SK-N-SH (cell line): ENCODE data around the gene CACNG7. TPM values are rescaled to one million over a fixed set of nuclear protein-coding genes. Genes with fewer than 3 reads are reported as not detected.

Experiments used
- CTCF ChIA-PET: fragments of 300-600, 350-600 bp; formaldehyde crosslinking; extraction: SDS; loops from one replicate; lab custom pipeline; 2021; lab: Yijun Ruan, JAX
- POLR2A ChIA-PET: fragments of 350-600 bp; sonication (Branson Sonifier 250); formaldehyde crosslinking; extraction: SDS; loops from one replicate; lab custom pipeline; 2020; ENCODE audit warnings: antibody characterized with exemption, inconsistent platforms; lab: Yijun Ruan, JAX
- DNase-seq: peaks from one replicate; pipeline ENCODE4 v3.0.0; 2012
- H2AFZ ChIP-seq: fragments of 200-600 bp; sonication (generic); 2 replicates; pipeline ENCODE4 v1.8.1; 2016; ENCODE audit warnings: antibody characterized with exemption, mild to moderate bottlenecking, low read depth
- H3F3A ChIP-seq: fragments of 200-600 bp; sonication (generic); replicated peaks from 2 replicates; pipeline ENCODE3; 2016; ENCODE audit warnings: antibody characterized with exemption, mild to moderate bottlenecking; ENCODE audit not compliant: insufficient read depth
- H3K27ac ChIP-seq, 2 experiments: fragments of 200-500 bp in 1 of 2; fragments of 200-600 bp in 1 of 2; sonication (Bioruptor generic) in 1 of 2; sonication (generic), shearing (Covaris generic) in 1 of 2; 2 replicates each; pipeline versions ENCODE4 v1.5.1 to v1.6.1; 2014 to 2016; ENCODE audit warnings: low read depth in 2 of 2, inconsistent platforms in 1 of 2, low read length in 1 of 2, mild to moderate bottlenecking in 1 of 2, mixed read lengths in 1 of 2
- H3K27me3 ChIP-seq: fragments of 200-600 bp; sonication (generic), shearing (Covaris generic); 2 replicates; pipeline ENCODE4 v1.6.1; 2016; ENCODE audit warnings: mixed run types; ENCODE audit not compliant: insufficient read depth
- H3K36me3 ChIP-seq, 2 experiments: fragments of 200-500 bp in 1 of 2; fragments of 200-600 bp in 1 of 2; sonication (Bioruptor generic) in 1 of 2; sonication (generic) in 1 of 2; replicated peaks in 1 of 2; 2 replicates each; pipeline versions ENCODE3 to v1.5.1; 2014 to 2016; ENCODE audit warnings: low read length in 1 of 2, mild to moderate bottlenecking in 1 of 2; ENCODE audit not compliant: insufficient read depth in 2 of 2, control insufficient read depth in 1 of 2
- H3K4me1 ChIP-seq, 2 experiments: fragments of 200-500 bp in 1 of 2; fragments of 200-600 bp in 1 of 2; sonication (Bioruptor generic) in 1 of 2; sonication (generic), shearing (Covaris generic) in 1 of 2; 2 replicates each; pipeline versions ENCODE4 v1.5.1 to v1.6.1; 2014 to 2016; ENCODE audit warnings: low read depth in 1 of 2, low read length in 1 of 2, mixed run types in 1 of 2; ENCODE audit not compliant: insufficient read depth in 2 of 2, control insufficient read depth in 1 of 2
- H3K4me2 ChIP-seq: fragments of 200-600 bp; sonication (generic), shearing (Covaris generic); 2 replicates; pipeline ENCODE4 v1.6.1; 2017; ENCODE audit warnings: mixed run types
- H3K4me3 ChIP-seq, 2 experiments: fragments of 200-500 bp in 1 of 2; fragments of 200-600 bp in 1 of 2; sonication (Bioruptor generic) in 1 of 2; sonication (generic), shearing (Covaris generic) in 1 of 2; 2 replicates each; pipeline versions ENCODE4 v1.5.1 to v1.8.1; 2014 to 2016; ENCODE audit warnings: low read depth in 2 of 2, inconsistent platforms in 1 of 2, low read length in 1 of 2, mild to moderate bottlenecking in 1 of 2, mixed read lengths in 1 of 2, moderate library complexity in 1 of 2
- H3K79me2 ChIP-seq: fragments of 200-600 bp; sonication (generic); 2 replicates; pipeline ENCODE4 v1.8.1; 2017; ENCODE audit warnings: mild to moderate bottlenecking; ENCODE audit not compliant: insufficient read depth
- H3K9ac ChIP-seq: fragments of 200-600 bp; sonication (generic); 2 replicates; pipeline ENCODE4 v1.6.1; 2017; ENCODE audit warnings: mixed run types
- H3K9me2 ChIP-seq: fragments of 200-600 bp; sonication (generic); 2 replicates; pipeline ENCODE4 v1.6.1; 2017; ENCODE audit warnings: mixed run types
- H3K9me3 ChIP-seq: fragments of 200-600 bp; sonication (generic); 2 replicates; pipeline ENCODE4 v1.6.1; 2017; ENCODE audit warnings: mixed run types, mild to moderate bottlenecking, moderate library complexity
- H4K20me1 ChIP-seq: fragments of 200-600 bp; sonication (generic); 2 replicates; pipeline ENCODE4 v1.6.1; 2017; ENCODE audit warnings: mild to moderate bottlenecking, mixed run types; ENCODE audit not compliant: insufficient read depth
- ELF1 ChIP-seq: IDR thresholded peaks from 2 replicates; pipeline ENCODE4 v1.4.0; 2012
- EZH2phosphoT487 ChIP-seq: fragments of 200-600 bp; sonication (generic); IDR thresholded peaks from 2 replicates; pipeline ENCODE4 v1.6.1; 2017; ENCODE audit warnings: low read depth, mixed run types, mild to moderate bottlenecking, antibody characterized with exemption, moderate library complexity, borderline replicate concordance
- FOSL2 ChIP-seq: IDR thresholded peaks from 2 replicates; pipeline ENCODE4 v1.4.0; 2012; ENCODE audit warnings: low read depth, mild to moderate bottlenecking, moderate library complexity, borderline replicate concordance
- MEF2A ChIP-seq: IDR thresholded peaks from 2 replicates; pipeline ENCODE4 v1.4.0; 2012; ENCODE audit warnings: low read depth, borderline replicate concordance
- RAD21 ChIP-seq: IDR thresholded peaks from 2 replicates; pipeline ENCODE4 v1.6.1; 2012; ENCODE audit warnings: mild to moderate bottlenecking, low read length
- RCOR1 ChIP-seq: fragments of 150-350 bp; IDR thresholded peaks from 2 replicates; pipeline ENCODE4 v1.6.1; 2017; ENCODE audit warnings: antibody characterized with exemption, low read length
- RFX5 ChIP-seq: IDR thresholded peaks from 2 replicates; pipeline ENCODE4 v1.6.1; 2012; ENCODE audit warnings: mild to moderate bottlenecking, improper control_type of control experiment, low read length
- TAF1 ChIP-seq: IDR thresholded peaks from 2 replicates; pipeline ENCODE4 v1.6.1; 2012; ENCODE audit warnings: low read depth, mild to moderate bottlenecking, low read length, moderate library complexity, borderline replicate concordance
- TCF12 ChIP-seq: IDR thresholded peaks from 2 replicates; pipeline ENCODE4 v1.4.0; 2012
- WGBS: methylation state at CpG from one replicate; pipeline ENCODE4 v1.1.6; 2017; ENCODE audit warnings: low lambda C conversion rate; 5-methylcytosine and 5-hydroxymethylcytosine counted together
- polyA plus RNA-seq, 3 experiments: library from polyadenylated mRNA; depleted of rRNA; stranded (reverse); fragments of >200 nt; gene quantifications; 2 replicates each; pipeline ENCODE4 v1.2.3, GENCODE V29; 2012
- TF ChIP-seq, protein P1 (sequence below): fragments of 150-350 bp; IDR thresholded peaks from 2 replicates; pipeline ENCODE4 v1.6.1; 2017; ENCODE audit warnings: antibody characterized with exemption, low read length, low read depth, borderline replicate concordance
- TF ChIP-seq, protein P2 (sequence below): IDR thresholded peaks from 2 replicates; pipeline ENCODE4 v1.4.0; 2012; ENCODE audit warnings: low read depth, borderline replicate concordance
- TF ChIP-seq, protein P3 (sequence below): IDR thresholded peaks from 2 replicates; pipeline ENCODE4 v1.4.0; 2012; ENCODE audit warnings: low read depth, borderline replicate concordance
- TF ChIP-seq, protein P4 (sequence below): IDR thresholded peaks from 2 replicates; pipeline ENCODE4 v1.6.1; 2012; ENCODE audit warnings: mild to moderate bottlenecking, low read depth, low read length, moderate library complexity
- TF ChIP-seq, protein P5 (sequence below): IDR thresholded peaks from 2 replicates; pipeline ENCODE4 v1.4.0; 2012; ENCODE audit warnings: low read depth

CACNG7 gene
- polyA plus RNA-seq, 1 of the 3 experiments (the other 2 are of a cell fraction): 25.7 TPM

DNA sequence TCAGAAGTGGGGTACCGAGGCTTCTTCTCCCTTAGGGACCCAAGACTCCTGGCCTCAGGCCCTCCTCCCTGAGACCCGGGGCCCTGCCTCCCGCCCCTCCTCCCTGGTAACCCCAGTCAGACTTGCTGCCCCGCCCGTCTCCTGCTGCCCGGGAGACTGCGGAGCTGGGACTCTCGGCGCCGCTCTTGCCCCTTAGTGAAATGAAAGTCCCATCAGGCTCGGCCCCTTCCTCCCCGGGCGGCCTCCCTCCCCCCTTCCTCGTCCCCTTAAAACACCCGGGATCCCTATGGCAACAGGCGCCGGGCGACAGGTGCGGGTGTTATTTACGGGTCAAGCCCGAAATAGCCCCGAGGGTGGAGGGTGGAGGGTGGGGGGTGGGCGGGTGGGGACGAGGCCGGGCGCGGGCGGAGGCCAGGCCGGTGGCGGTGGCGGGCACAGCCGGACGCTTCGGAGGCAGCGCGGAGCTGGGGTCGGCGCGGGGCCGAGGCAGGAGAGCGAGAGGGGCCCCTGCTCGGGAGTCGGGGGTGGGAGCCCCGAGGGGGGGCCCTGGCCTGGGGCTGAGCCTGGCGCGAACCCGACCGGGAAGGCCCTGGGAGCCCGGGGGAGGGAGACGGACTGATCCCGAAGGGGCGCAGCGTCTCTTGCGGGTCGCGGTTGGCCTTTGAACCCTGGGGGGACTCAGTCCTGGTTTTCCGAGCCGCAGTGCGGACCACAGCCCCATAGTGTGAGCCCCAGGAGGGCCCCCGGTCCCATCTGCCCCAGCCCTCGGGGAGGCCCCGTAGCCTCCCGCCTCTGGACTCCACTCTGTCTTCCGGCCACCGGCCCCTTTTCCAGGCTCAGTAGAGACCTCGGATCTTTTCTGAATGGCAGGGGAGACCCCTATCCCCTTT lies 82.4 kb downstream of the CACNG7 start, which contains the start of gene CACNG6 (continued):
- no peak for TF ChIP-seq EZH2phosphoT487

DNA sequence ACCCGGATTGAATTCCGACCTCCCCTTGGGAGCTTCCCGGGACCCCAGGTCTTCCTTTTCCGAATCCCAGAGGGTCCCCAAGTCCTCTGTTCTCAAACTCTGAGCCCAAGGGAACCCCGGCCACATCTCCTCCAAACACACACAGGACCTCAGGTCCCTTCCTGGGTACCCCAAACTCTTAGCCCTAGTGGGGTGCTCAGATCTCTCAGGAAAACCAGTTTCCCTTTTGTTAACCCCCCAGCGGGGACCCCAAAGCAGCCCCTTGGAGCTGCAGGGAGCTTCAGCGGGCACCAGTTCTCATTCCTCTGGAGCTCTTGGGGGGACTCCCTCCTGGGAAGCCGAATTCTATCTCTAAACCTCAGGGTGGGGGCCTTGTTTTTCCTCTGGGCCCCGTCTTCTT lies 83.1 kb downstream of the CACNG7 start:
- CTCF ChIA-PET: interaction anchor here (0.6 kb wide), 1 partner anchor 175 kb away, joined by 3 read pairs; no protein-coding TSS in a partner anchor
- Histone ChIP-seq H3K4me3 (no peak overlapping the region), H3K27ac (no peak overlapping the region; a peak in 1 of 4 replicates), H3K9me3 (no peaks in the 10 kb centered on the region), H3K9me2 (no peaks in the 10 kb centered on the region), H3K36me3 (no peaks in the 10 kb centered on the region), H3K4me1 (peaks cover 16 to 18% of the 10 kb centered on the region in 2 experiments; a peak in 3 of 4 replicates), H3K27me3 (peaks cover 5% of the 10 kb centered on the region; the same call in 1 of the 2 replicates), H3K4me2 (0 out of 2 replicates have a peak overlapping the region, but pooled peaks have one; percentile 69), H3F3A (peaks cover 20% of the 10 kb centered on the region), H2AFZ (no peak overlapping the region), H3K9ac (peak overlapping the region; percentile 39; the same call in 1 of the 2 replicates), H3K79me2 (no peaks in the 10 kb centered on the region), H4K20me1 (no peaks in the 10 kb centered on the region)
- POLR2A ChIA-PET: no interaction called here
- TF ChIP-seq, protein P1, sequence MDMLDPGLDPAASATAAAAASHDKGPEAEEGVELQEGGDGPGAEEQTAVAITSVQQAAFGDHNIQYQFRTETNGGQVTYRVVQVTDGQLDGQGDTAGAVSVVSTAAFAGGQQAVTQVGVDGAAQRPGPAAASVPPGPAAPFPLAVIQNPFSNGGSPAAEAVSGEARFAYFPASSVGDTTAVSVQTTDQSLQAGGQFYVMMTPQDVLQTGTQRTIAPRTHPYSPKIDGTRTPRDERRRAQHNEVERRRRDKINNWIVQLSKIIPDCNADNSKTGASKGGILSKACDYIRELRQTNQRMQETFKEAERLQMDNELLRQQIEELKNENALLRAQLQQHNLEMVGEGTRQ: no peak
- TF ChIP-seq, protein P2, sequence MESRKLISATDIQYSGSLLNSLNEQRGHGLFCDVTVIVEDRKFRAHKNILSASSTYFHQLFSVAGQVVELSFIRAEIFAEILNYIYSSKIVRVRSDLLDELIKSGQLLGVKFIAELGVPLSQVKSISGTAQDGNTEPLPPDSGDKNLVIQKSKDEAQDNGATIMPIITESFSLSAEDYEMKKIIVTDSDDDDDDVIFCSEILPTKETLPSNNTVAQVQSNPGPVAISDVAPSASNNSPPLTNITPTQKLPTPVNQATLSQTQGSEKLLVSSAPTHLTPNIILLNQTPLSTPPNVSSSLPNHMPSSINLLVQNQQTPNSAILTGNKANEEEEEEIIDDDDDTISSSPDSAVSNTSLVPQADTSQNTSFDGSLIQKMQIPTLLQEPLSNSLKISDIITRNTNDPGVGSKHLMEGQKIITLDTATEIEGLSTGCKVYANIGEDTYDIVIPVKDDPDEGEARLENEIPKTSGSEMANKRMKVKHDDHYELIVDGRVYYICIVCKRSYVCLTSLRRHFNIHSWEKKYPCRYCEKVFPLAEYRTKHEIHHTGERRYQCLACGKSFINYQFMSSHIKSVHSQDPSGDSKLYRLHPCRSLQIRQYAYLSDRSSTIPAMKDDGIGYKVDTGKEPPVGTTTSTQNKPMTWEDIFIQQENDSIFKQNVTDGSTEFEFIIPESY: no peak
- TF ChIP-seq, protein P3, sequence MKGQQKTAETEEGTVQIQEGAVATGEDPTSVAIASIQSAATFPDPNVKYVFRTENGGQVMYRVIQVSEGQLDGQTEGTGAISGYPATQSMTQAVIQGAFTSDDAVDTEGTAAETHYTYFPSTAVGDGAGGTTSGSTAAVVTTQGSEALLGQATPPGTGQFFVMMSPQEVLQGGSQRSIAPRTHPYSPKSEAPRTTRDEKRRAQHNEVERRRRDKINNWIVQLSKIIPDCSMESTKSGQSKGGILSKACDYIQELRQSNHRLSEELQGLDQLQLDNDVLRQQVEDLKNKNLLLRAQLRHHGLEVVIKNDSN: no peak
- no peak for TF ChIP-seq FOSL2
- WGBS: 83% methylated on average over 8 of the region's 9 CpGs
- DNase-seq: no peak

GRCh38 chr19:53992815-53993214 lies 83.7 kb downstream of the CACNG7 start:
- Histone ChIP-seq H3K79me2 (no peaks in the 10 kb centered on the region), H3K27me3 (peaks cover 5% of the 10 kb centered on the region; the same call in 1 of the 2 replicates), H3K36me3 (no peaks in the 10 kb centered on the region), H4K20me1 (no peaks in the 10 kb centered on the region), H3K4me1 (peaks cover 16 to 17% of the 10 kb centered on the region in 2 experiments; a peak in 3 of 4 replicates), H3K4me2 (no peak overlapping the region), H3K27ac (no peak overlapping the region), H3K9me3 (no peaks in the 10 kb centered on the region), H3K4me3 (no peak overlapping the region), H3K9ac (no peak overlapping the region), H2AFZ (no peak overlapping the region), H3K9me2 (no peaks in the 10 kb centered on the region), H3F3A (peaks cover 14% of the 10 kb centered on the region)
- CTCF ChIA-PET: interaction anchor here (1.4 to 2.8 kb wide), 2 partner anchors 12 to 31 kb away, joined by 4 to 23 read pairs; no protein-coding TSS in a partner anchor
- 60% methylated on average over 24 of the region's 43 CpGs for WGBS
- DNase-seq: no peak
- POLR2A ChIA-PET: no interaction called here
- no peak for TF ChIP-seq ELF1
- no peak for TF ChIP-seq RAD21
- no peak for TF ChIP-seq TCF12
- TF ChIP-seq, protein P1: no peak
- TF ChIP-seq TAF1: no peak
- no peak for TF ChIP-seq RCOR1
- TF ChIP-seq MEF2A: no peak
- TF ChIP-seq, protein P4, sequence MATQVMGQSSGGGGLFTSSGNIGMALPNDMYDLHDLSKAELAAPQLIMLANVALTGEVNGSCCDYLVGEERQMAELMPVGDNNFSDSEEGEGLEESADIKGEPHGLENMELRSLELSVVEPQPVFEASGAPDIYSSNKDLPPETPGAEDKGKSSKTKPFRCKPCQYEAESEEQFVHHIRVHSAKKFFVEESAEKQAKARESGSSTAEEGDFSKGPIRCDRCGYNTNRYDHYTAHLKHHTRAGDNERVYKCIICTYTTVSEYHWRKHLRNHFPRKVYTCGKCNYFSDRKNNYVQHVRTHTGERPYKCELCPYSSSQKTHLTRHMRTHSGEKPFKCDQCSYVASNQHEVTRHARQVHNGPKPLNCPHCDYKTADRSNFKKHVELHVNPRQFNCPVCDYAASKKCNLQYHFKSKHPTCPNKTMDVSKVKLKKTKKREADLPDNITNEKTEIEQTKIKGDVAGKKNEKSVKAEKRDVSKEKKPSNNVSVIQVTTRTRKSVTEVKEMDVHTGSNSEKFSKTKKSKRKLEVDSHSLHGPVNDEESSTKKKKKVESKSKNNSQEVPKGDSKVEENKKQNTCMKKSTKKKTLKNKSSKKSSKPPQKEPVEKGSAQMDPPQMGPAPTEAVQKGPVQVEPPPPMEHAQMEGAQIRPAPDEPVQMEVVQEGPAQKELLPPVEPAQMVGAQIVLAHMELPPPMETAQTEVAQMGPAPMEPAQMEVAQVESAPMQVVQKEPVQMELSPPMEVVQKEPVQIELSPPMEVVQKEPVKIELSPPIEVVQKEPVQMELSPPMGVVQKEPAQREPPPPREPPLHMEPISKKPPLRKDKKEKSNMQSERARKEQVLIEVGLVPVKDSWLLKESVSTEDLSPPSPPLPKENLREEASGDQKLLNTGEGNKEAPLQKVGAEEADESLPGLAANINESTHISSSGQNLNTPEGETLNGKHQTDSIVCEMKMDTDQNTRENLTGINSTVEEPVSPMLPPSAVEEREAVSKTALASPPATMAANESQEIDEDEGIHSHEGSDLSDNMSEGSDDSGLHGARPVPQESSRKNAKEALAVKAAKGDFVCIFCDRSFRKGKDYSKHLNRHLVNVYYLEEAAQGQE: no peak
- no peak for TF ChIP-seq RFX5
- TF ChIP-seq, protein P5, sequence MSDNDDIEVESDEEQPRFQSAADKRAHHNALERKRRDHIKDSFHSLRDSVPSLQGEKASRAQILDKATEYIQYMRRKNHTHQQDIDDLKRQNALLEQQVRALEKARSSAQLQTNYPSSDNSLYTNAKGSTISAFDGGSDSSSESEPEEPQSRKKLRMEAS: no peak
